Measurements from ENCODE around the gene SMOC2. TPM values are rescaled to one million over a fixed set of nuclear protein-coding genes. Genes with fewer than 3 reads are reported as not detected.
"Not testable (repeated sequence)": the region's sequence is repeated elsewhere in the genome, so short reads cannot be mapped to it uniquely, and the experiment has no call there.

SMOC2 gene
- total RNA-seq, 1 donor from 2014 or later = 12.6 TPM

- DNase-seq (no peak), ATAC-seq (no peak)
- Histone ChIP-seq H3K4me3 (no peak overlapping the region), H3K4me1 (no peaks in the 10 kb centered on the region), H3K27ac (no peak overlapping the region), H3K9me3 (no peaks in the 10 kb centered on the region), H3K27me3 (ENCODE audit: low read depth) (peaks cover 10% of the 10 kb centered on the region), H3K36me3 (no peaks in the 10 kb centered on the region)
- intact Hi-C loops (cut with DNase I) = no loop called here
- TF ChIP-seq CTCF (IDR thresholded peaks at IDR 0.05) = no peak
Observed at GRCh38 chr6:168563656-168564055, 122.7 kb downstream of the SMOC2 start.

- Histone ChIP-seq H3K27ac (no peak overlapping the region), H3K27me3 (ENCODE audit: low read depth) (peaks cover 10% of the 10 kb centered on the region), H3K4me1 (no peaks in the 10 kb centered on the region), H3K4me3 (no peak overlapping the region), H3K36me3 (no peaks in the 10 kb centered on the region), H3K9me3 (no peaks in the 10 kb centered on the region)
- intact Hi-C loops (cut with DNase I) = no loop called here
- no peak for TF ChIP-seq CTCF (IDR thresholded peaks at IDR 0.05)
- DNase-seq = no peak
- ATAC-seq = no peak
Observed at GRCh38 chr6:168565112-168565511, 124.1 kb downstream of the SMOC2 start.

GRCh38 chr6:168570211-168570610, 129.2 kb downstream of the SMOC2 start:
- intact Hi-C loops (cut with DNase I) = no loop called here
- Histone ChIP-seq H3K27ac (no peak overlapping the region), H3K4me1 (peaks cover 10% of the 10 kb centered on the region), H3K36me3 (no peaks in the 10 kb centered on the region), H3K9me3 (no peaks in the 10 kb centered on the region), H3K4me3 (no peak overlapping the region), H3K27me3 (ENCODE audit: low read depth) (peaks cover under 1% of the 10 kb centered on the region)
- ATAC-seq (no peak), DNase-seq (no peak)
- TF ChIP-seq CTCF (IDR thresholded peaks at IDR 0.05) = no peak

GRCh38 chr6:168571268-168571667, 130.3 kb downstream of the SMOC2 start:
- DNase-seq (no peak), ATAC-seq (no peak)
- peaks cover 5% of the 10 kb centered on the region for H3K27me3 ChIP-seq (ENCODE audit: low read depth)
- no peak overlapping the region for H3K4me3 ChIP-seq
- intact Hi-C loops (cut with DNase I) = no loop called here
- peaks cover 12% of the 10 kb centered on the region for H3K4me1 ChIP-seq
- H3K9me3 ChIP-seq = no peaks in the 10 kb centered on the region
- H3K27ac ChIP-seq = no peak overlapping the region
- H3K36me3 ChIP-seq = no peaks in the 10 kb centered on the region
- TF ChIP-seq CTCF (IDR thresholded peaks at IDR 0.05) = no peak

- DNase-seq; H3K27ac ChIP-seq; H3K9me3 ChIP-seq; intact Hi-C loops (cut with DNase I); H3K27me3 ChIP-seq (ENCODE audit: low read depth); ATAC-seq; H3K36me3 ChIP-seq; H3K4me3 ChIP-seq: not testable (repeated sequence)
- H3K4me1 ChIP-seq = peaks cover 12% of the 10 kb centered on the region
Observed at GRCh38 chr6:168573276-168573835, 132.4 kb downstream of the SMOC2 start.

- intact Hi-C loops (cut with DNase I) = no loop called here
- Histone ChIP-seq H3K27me3 (ENCODE audit: low read depth) (peaks cover 5% of the 10 kb centered on the region), H3K36me3 (no peaks in the 10 kb centered on the region), H3K27ac (no peak overlapping the region), H3K4me3 (no peak overlapping the region), H3K4me1 (peaks cover 12% of the 10 kb centered on the region), H3K9me3 (no peaks in the 10 kb centered on the region)
- peak; percentile 21 to 39 for ATAC-seq
- DNase-seq = no peak
- TF ChIP-seq CTCF (IDR thresholded peaks at IDR 0.05) = no peak
Observed at GRCh38 chr6:168574075-168574698, 133.2 kb downstream of the SMOC2 start.

Data from lower lobe of right lung (tissue), 2 donors.